ENCODE data around the gene TNP2. TPM values are rescaled to one million over a fixed set of nuclear protein-coding genes. Genes with fewer than 3 reads are reported as not detected.
"Not testable (repeated sequence)": the region's sequence is repeated elsewhere in the genome, so short reads cannot be mapped to it uniquely, and the experiment has no call there.

Gene TNP2
- total RNA-seq, 1 donor, result not detected

DNA sequence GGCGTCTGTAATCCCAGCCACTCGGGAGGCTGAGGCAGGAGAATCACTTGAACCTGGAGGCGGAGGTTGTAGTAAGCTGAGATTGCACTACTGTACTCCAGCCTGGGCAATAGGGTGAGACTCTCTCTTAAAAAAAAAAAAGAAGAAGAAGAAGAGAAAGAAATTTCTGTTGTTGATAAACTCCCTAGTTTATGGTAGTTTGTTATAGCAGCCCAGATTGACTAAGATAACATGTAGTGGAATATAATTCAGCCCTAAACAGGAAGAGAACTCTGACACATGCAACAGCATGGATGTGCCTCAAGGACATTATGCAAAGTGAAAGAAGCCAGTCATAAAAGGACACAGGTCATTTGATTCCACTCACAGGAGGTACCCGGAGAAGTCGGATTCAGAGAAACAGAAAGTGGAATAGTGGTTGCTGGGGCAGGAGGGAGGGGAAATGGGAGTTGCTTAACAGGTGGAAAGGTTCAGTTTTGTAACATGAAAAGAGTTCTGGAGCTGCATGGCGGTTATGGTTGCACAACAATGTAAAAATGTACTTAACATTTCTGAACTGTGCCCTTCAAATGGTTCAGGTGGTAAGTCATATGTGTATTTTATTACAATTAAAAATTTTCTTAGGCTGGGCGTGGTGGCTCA lies 38.0 kb upstream of the TNP2 start:
- no peaks in the 10 kb centered on the region for H3K27me3 ChIP-seq (ENCODE audit: insufficient read depth, low read length)
- H3K9me3 ChIP-seq (ENCODE audit: low read depth, low read length), result no peaks in the 10 kb centered on the region
- peaks cover 72% of the 10 kb centered on the region for H3K4me1 ChIP-seq (ENCODE audit: insufficient read depth, low read length)
- no peak overlapping the region for H3K4me3 ChIP-seq (ENCODE audit: low read length)

DNA sequence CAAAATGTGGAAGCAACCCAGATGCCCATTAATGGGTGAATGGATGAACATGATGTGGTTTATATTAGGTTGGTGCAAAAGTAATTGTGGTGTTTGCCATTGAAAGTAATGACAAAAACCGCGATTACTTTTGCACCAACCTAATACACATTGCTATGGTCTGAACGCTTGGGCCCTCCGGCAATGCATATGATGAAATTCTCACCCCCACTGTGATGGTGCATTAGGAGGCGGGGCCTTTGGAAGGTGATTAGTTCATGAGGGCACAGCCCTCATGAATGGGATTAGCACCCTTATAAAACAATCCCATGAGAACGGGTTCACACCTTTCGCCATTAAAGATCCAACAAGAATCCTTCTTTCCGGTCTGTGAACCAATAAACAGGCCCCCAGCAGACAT lies 37.3 kb upstream of the TNP2 start:
- Histone ChIP-seq H3K27me3 (ENCODE audit: insufficient read depth, low read length) (no peaks in the 10 kb centered on the region), H3K4me1 (ENCODE audit: insufficient read depth, low read length) (peaks cover 66% of the 10 kb centered on the region), H3K4me3 (ENCODE audit: low read length) (no peak overlapping the region), H3K9me3 (ENCODE audit: low read depth, low read length) (no peaks in the 10 kb centered on the region)

DNA sequence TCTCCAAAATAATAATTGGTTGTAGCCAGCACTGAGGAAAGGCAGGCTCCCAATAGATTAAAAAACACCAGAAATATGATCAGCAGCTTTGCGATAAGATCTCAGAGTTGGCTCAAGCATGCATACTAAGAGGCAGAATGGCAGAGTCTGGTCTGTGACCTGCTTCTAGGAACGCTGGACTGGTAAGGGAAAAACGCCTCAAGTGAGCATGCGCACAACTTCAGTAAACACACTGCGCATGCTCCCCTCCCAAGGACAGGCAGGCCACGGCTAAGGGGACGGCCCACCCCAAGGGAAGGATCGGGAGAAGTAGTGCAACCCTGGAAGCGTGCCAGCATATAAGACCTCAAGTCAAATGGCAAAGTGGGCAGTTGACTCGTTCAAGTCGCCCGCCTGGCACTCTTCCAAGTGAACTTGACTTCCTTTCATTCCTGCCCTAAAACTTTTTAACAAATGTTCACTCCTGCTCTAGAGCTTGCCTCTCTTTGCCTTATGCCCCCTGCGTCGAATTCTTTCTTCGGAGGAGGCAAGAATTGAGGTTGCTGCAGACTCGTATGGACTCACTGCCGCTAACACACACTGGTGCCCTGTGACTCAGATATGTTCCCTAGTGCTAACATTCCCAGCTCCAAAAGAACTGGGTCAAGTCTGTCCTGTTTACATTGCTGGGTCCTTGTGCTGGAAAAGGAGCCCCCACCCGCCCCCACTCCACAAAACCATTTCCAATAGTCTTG lies 34.4 kb upstream of the TNP2 start:
- Histone ChIP-seq H3K4me1 (ENCODE audit: insufficient read depth, low read length) (peaks cover 45% of the 10 kb centered on the region), H3K27me3 (ENCODE audit: insufficient read depth, low read length) (no peaks in the 10 kb centered on the region), H3K9me3 (ENCODE audit: low read depth, low read length) (no peaks in the 10 kb centered on the region), H3K4me3 (ENCODE audit: low read length) (no peak overlapping the region)

DNA sequence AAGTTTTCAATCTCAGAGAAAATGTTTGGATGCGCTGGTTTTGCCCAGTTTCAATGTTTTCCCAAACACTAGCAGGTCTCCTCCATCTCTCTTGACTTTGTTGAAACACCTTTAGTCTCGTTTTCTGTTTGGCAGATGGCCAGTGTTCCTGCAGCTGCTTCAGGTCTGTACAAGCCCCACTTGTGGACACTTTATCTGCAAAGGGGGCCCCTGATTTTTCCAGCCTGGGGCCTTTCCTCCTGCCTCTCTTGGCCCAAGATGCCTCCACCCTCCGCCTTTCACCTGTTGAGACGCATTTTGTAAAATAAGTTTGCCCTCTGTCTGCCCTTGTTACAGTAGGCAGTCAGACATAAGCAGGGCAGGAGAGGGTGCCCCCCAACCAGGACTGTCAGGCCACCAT lies 33.9 kb upstream of the TNP2 start:
- Histone ChIP-seq H3K4me1 (ENCODE audit: insufficient read depth, low read length) (peaks cover 45% of the 10 kb centered on the region), H3K9me3 (ENCODE audit: low read depth, low read length) (no peaks in the 10 kb centered on the region), H3K4me3 (ENCODE audit: low read length) (no peak overlapping the region), H3K27me3 (ENCODE audit: insufficient read depth, low read length) (no peaks in the 10 kb centered on the region)

DNA sequence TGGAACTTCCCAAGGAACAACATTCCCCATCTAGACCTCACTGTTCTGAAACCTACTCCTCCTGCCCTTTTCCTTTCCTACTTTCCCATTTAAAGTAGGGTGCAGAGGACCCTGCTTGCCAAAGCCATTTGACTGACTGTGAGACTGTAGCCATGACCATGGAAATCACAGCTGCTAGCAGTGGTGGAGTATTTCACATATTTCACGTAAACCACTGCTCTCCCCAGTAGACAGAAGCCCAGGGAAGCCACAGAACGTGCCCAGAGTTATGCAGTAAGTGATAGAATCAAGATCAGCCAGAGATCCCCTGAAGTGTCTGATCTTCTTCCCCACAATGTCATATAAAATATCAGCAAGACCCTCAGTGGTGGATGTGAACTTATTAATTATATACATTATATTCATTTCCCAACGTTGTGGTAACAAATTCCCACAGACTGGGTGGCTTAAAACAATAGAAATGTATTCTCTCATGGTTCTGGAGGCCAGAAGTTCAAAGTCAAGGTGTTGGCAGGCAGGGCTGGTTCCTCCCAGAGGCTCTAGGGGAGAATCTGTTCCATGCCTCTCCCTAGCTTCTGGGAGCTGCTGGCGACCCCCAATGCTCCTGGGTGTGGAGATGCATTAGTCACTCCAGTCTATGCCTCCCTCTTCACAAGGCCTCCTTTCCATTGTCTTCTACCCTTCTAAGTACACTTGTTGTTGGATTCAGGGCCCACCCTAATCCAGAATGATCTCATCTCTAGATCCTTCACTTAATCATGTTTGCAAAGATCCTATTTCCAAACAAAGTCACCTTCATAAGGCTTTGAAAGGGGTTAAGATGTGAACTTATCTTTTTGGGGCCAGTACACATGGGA lies 32.7 kb upstream of the TNP2 start:
- H3K9me3 ChIP-seq (ENCODE audit: low read depth, low read length), result no peaks in the 10 kb centered on the region
- H3K27me3 ChIP-seq (ENCODE audit: insufficient read depth, low read length), result no peaks in the 10 kb centered on the region
- H3K4me1 ChIP-seq (ENCODE audit: insufficient read depth, low read length), result peaks cover 45% of the 10 kb centered on the region
- no peak overlapping the region for H3K4me3 ChIP-seq (ENCODE audit: low read length)

DNA sequence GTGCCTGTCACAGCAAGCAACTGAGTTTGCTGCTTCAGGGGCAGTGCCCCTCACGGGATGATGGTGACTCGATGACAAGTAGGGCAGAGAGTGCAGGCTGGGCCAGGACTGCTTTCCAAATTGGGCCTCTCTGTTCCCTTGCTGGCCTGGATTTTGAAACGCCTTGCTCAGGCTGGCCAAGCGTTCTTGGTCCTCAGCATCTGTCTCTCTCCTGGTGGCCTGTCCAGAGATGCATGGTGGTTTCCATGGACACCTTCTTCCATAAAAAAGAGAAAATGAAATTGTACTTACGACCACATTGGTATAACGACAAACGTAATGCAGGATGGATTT lies 31.4 kb upstream of the TNP2 start:
- Histone ChIP-seq H3K4me3 (ENCODE audit: low read length) (no peak overlapping the region), H3K27me3 (ENCODE audit: insufficient read depth, low read length) (no peaks in the 10 kb centered on the region), H3K9me3 (ENCODE audit: low read depth, low read length) (no peaks in the 10 kb centered on the region), H3K4me1 (ENCODE audit: insufficient read depth, low read length) (peaks cover 38% of the 10 kb centered on the region)

DNA sequence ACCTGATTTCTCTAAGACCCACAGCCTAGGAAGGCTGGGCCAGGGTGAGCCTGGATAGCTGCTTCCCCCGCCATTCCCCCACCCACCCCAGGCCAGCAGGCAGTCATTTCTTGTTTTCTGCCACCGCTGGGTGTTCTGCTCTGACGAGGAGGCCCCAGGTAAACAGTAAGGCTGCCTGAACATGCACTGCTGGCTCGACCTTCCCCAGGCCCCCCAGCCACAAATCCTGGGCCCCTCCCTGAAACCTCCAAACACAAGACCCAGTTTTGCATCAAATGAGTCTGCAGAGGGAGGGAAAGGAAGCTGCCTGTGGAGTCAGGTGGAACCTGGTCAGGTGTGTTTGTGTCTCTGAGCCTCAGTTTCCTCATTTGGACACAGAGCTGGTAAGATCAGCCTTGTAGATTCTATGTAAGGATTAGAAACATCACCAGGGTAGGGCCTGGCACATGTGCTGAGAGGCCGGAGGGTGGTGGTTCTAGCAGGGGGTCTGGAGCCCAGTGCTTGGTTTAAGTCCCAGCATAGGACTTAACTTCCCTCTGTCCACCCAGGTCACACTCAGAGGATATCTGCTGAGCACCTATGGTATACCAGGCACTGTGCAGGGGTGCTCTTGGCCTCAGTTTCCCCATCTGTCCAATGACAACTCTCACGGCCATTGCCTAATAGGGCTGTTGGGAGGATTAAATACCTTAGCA lies 30.9 kb upstream of the TNP2 start:
- no peaks in the 10 kb centered on the region for H3K27me3 ChIP-seq (ENCODE audit: insufficient read depth, low read length)
- H3K4me3 ChIP-seq (ENCODE audit: low read length), result no peak overlapping the region
- peaks cover 33% of the 10 kb centered on the region for H3K4me1 ChIP-seq (ENCODE audit: insufficient read depth, low read length)
- H3K9me3 ChIP-seq (ENCODE audit: low read depth, low read length), result no peaks in the 10 kb centered on the region

DNA sequence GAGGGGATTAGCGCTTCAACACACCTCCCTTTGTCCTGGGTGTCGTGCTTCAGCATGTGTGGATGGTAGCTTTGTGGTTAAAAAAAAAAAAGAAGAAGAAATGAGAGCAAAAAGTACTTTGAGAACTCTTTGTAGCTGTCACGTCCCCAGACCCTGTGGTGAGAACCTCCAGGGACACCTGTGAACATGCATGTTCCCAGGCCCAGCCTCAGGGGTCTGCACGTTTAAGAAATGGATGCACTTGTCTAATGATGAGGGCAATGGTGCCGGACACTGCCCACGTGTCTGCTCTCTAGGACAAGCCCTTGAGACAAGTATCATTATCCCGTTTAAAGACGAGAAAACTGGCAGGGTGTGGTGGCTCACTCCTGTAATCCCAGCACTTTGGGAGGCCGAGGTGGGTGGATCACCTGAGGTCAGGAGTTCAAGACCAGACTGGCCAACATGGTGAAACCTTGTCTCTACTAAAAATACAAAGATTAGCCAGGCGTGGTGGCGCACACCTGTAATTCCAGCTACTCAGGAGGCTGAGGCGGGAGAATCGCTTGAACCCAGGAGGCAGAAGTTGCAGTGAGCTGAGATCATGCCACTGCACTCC lies 29.9 kb upstream of the TNP2 start:
- H3K4me1 ChIP-seq (ENCODE audit: insufficient read depth, low read length), result peaks cover 31% of the 10 kb centered on the region
- H3K4me3 ChIP-seq (ENCODE audit: low read length); H3K27me3 ChIP-seq (ENCODE audit: insufficient read depth, low read length); H3K9me3 ChIP-seq (ENCODE audit: low read depth, low read length): not testable (repeated sequence)

DNA sequence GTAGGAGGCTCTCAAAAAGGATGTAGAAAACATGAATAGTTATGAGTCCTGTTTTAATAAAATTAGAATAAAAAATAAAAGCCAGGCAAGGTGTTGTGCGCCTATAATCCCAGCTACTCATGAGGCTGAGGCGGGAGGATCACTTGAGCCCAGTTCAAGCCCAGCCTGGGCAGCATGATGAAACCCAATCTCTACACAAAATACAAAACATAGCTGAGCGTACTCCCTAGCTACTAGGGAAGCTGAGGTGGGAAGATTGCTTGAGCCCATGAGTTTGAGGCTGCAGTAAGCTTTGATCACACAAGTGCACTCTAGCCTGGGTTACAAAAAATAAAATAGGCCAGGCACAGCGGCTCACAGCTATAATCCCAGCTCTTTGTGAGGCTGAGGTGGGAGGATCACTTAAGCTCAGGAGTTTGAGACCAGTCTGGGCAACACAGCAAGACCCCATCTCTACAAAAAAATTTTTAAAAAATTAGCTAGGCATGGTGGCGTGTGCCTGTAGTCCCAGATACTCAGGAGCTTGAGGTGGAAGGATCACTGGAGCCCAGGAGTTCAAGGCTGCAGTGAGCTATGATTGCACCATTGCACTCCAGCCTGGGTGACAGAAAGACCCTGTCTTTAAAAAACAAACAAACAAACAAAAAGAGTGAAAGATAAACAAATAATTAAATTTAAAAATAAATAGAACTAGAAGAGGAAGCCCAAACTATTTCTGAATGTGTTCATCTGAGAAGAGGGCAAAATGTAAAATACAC lies 29.2 kb upstream of the TNP2 start:
- peaks cover 31% of the 10 kb centered on the region for H3K4me1 ChIP-seq (ENCODE audit: insufficient read depth, low read length)
- no peaks in the 10 kb centered on the region for H3K27me3 ChIP-seq (ENCODE audit: insufficient read depth, low read length)
- no peaks in the 10 kb centered on the region for H3K9me3 ChIP-seq (ENCODE audit: low read depth, low read length)
- H3K4me3 ChIP-seq (ENCODE audit: low read length), result no peak overlapping the region

DNA sequence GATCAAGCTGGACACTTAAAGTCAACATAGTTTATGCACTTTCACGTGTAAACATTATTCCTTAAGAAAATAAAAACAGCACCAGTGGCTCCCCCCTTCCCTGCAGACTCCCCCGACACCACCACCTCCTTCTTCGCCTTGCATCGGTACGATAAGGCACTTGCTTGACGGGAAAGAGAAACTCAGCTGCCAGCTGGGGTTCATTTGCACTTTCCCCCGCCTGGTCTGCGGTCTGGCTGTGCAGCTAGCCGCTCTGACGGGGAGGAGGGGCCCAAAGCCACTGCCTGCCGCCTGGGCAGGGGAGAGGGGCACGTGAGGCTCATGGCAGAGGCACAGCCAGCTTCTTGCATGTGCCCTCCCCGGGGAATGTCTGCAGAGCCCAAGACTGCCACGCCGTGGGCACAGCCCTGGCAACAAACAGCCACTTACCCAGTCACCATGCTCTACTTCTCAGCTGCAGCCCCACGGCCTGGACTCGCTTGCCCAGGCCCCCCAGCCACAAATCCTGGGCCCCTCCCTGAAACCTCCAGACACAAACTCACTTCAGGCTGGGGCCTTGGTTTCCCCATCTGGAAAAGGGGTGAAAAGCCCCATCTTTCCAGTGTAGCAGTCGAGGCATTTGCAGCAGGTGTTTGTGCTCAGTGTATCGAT lies 28.5 kb upstream of the TNP2 start:
- Histone ChIP-seq H3K27me3 (ENCODE audit: insufficient read depth, low read length) (no peaks in the 10 kb centered on the region), H3K4me3 (ENCODE audit: low read length) (no peak overlapping the region), H3K4me1 (ENCODE audit: insufficient read depth, low read length) (peaks cover 31% of the 10 kb centered on the region), H3K9me3 (ENCODE audit: low read depth, low read length) (no peaks in the 10 kb centered on the region)

DNA sequence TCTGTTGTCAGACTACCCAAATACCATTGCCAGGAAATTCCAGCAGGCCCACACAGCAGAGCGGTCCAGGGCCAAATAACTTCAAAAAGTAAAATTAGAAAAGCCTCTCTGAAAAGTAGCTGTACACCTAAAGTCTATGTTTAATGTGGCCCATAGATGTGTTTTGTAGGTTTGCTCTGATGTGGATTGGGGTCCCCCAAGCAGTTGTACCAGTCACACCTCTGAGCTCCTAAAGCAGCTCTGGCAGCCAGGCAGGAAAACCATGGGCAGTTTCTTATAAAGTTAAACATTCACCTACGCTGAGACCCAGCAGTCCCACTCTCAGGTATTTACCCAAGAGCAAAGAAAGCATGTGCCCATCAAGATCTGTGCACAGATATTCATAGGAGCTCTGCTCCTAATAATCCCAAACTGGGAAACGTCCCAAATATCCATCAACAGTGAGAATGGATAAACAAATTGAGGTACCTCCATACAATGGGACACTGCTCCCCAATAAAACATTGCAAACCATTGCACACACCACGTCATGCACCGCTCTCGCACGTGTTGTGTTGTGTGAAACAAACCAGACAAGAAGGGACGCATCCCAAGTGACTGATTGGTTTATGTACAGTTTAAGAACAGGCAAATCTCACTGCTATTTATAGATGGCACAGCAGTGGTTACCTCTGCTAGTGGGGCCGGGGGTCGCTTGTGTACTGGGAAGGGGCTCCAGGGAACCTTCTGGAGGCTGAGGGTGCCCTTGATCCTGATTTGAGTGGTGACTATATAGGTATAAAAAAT lies 27.8 kb upstream of the TNP2 start:
- Histone ChIP-seq H3K27me3 (ENCODE audit: insufficient read depth, low read length) (no peaks in the 10 kb centered on the region), H3K9me3 (ENCODE audit: low read depth, low read length) (no peaks in the 10 kb centered on the region), H3K4me1 (ENCODE audit: insufficient read depth, low read length) (peaks cover 31% of the 10 kb centered on the region), H3K4me3 (ENCODE audit: low read length) (no peak overlapping the region)

DNA sequence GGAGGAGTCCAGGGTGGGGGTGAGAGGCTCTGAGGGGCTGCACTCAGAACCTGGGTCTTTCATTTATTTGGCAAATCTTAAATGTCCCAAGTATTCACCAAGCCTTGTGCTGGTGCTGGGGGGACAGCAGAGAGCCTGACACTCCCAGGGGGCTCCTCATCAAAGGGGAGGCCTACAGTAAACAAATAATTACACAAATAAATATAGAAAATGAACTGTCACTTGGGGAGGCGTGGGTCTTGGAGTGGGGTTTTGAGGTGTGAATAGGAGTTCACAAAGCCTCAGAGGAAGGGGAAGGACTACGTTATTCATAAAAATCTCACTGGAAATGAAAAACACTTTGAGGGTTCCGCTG lies 27.2 kb upstream of the TNP2 start:
- Histone ChIP-seq H3K27me3 (ENCODE audit: insufficient read depth, low read length) (no peaks in the 10 kb centered on the region), H3K4me3 (ENCODE audit: low read length) (no peak overlapping the region), H3K9me3 (ENCODE audit: low read depth, low read length) (no peaks in the 10 kb centered on the region), H3K4me1 (ENCODE audit: insufficient read depth, low read length) (peaks cover 31% of the 10 kb centered on the region)

DNA sequence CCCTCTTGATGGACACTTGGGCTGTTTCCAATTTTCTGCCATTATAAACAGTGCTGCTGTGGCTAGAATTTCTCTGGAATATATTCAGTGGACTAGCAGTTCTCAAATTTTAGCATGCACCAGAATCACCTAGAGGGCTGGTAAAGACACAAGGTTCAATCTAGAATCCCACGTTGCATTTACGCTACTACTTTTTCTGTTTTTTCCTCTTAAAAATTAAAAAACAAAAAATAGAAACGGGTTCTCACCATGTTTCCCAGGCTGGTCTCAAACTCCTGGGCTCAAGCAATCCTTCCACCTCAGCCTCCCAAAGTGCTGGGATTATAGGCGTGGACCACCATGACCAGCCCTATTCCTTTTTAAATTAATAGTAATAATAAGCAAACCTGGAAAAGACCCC lies 26.5 kb upstream of the TNP2 start:
- H3K27me3 ChIP-seq (ENCODE audit: insufficient read depth, low read length), result no peaks in the 10 kb centered on the region
- H3K4me3 ChIP-seq (ENCODE audit: low read length), result no peak overlapping the region
- H3K9me3 ChIP-seq (ENCODE audit: low read depth, low read length), result no peaks in the 10 kb centered on the region
- peaks cover 31% of the 10 kb centered on the region for H3K4me1 ChIP-seq (ENCODE audit: insufficient read depth, low read length)

Measured in mononuclear cell (primary cell).